DND-41 (cell line): ENCODE data around the gene AMTN.
"Not testable (repeated sequence)": the region's sequence is repeated elsewhere in the genome, so short reads cannot be mapped to it uniquely, and the experiment has no call there.

ENCODE experiments used
- ATAC-seq: fragments of 200-7000 bp; cut with Tn5 transposase; 3 replicates; pipeline ENCODE4 v1.9.1; 2021; ENCODE audit warnings: low read depth; ENCODE audit not compliant: insufficient read depth
- DNase-seq: peaks from one replicate; pipeline ENCODE4 v3.0.0-alpha.2; 2020
- H2AFZ ChIP-seq: 2 replicates; pipeline ENCODE4 v1.6.0; 2012; ENCODE audit warnings: low read depth, low read length
- H3K27ac ChIP-seq: 2 replicates; pipeline ENCODE4 v1.5.1; 2012; ENCODE audit warnings: low read length, inconsistent platforms
- H3K27me3 ChIP-seq: fragments of 200-600 bp; sonication (generic); 2 replicates; pipeline ENCODE4 v1.6.0; 2012; ENCODE audit warnings: low read length, mild to moderate bottlenecking, inconsistent platforms; ENCODE audit not compliant: insufficient read depth, poor library complexity
- H3K36me3 ChIP-seq: 2 replicates; pipeline ENCODE4 v1.5.1; 2012; ENCODE audit warnings: low read length, inconsistent platforms; ENCODE audit not compliant: insufficient read depth
- H3K4me1 ChIP-seq: 2 replicates; pipeline ENCODE4 v1.5.1; 2012; ENCODE audit warnings: mild to moderate bottlenecking, low read length; ENCODE audit not compliant: insufficient read depth
- H3K4me2 ChIP-seq: 2 replicates; pipeline ENCODE4 v1.6.0; 2012; ENCODE audit warnings: mild to moderate bottlenecking, moderate library complexity, low read length, inconsistent platforms; ENCODE audit not compliant: insufficient read depth
- H3K4me3 ChIP-seq, 2 experiments: fragments of 200-600 bp in 1 of 2; shearing (Covaris generic) in 1 of 2; 2 replicates each; pipeline ENCODE4 v1.5.1; 2012 to 2016; ENCODE audit warnings: inconsistent platforms in 2 of 2, low read length in 2 of 2, mild to moderate bottlenecking in 2 of 2, low read depth in 1 of 2, moderate library complexity in 1 of 2
- H3K79me2 ChIP-seq: 2 replicates; pipeline ENCODE4 v1.6.0; 2012; ENCODE audit warnings: low read length, inconsistent platforms; ENCODE audit not compliant: insufficient read depth
- H3K9ac ChIP-seq: 2 replicates; pipeline ENCODE4 v1.6.0; 2012; ENCODE audit warnings: low read depth, mild to moderate bottlenecking, inconsistent platforms, low read length, moderate library complexity
- H3K9me3 ChIP-seq: 2 replicates; pipeline ENCODE4 v1.5.1; 2012; ENCODE audit warnings: low read length, moderate library complexity, mild to moderate bottlenecking, inconsistent platforms; ENCODE audit not compliant: insufficient read depth, severe bottlenecking
- H4K20me1 ChIP-seq: 2 replicates; pipeline ENCODE4 v1.6.0; 2012; ENCODE audit warnings: low read length; ENCODE audit not compliant: insufficient read depth
- EZH2 ChIP-seq: IDR thresholded peaks from 3 replicates; pipeline ENCODE4 v1.6.1; 2012; ENCODE audit warnings: borderline replicate concordance, low read depth, mild to moderate bottlenecking, moderate library complexity, low read length, inconsistent platforms; ENCODE audit not compliant: severe bottlenecking
- TF ChIP-seq, protein P1 (sequence below): IDR thresholded peaks from 2 replicates; pipeline ENCODE4 v1.5.1; 2012; ENCODE audit warnings: borderline replicate concordance, low read length, moderate library complexity, mild to moderate bottlenecking; ENCODE audit not compliant: poor library complexity, severe bottlenecking; ENCODE audit errors: extremely low read depth

AMTN gene

DNA sequence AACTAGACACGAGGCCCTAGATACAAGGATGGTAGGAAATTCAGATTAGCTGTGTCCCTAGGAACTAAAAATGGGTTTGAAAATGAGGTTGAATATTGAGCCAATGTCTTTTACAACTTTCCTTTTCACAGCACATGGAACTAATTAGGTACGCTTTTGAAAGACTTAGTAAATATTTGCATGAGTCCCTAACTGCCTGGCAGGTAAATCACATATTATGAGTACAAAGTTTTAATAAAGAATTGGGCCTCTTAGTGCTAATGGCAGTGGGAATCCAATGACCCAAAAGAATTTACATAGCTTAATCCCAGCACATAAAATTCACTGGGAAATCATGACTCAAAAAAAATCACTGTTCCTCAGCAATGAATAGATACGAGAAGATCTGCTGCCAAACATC, 29.6 kb upstream of the AMTN start:
- no peak overlapping the region for H3K4me2 ChIP-seq
- H3K27me3 ChIP-seq: peaks cover 19% of the 10 kb centered on the region
- no peak overlapping the region for H3K9ac ChIP-seq
- H3K9me3 ChIP-seq: no peaks in the 10 kb centered on the region
- H3K4me3 ChIP-seq: no peak overlapping the region
- no peaks in the 10 kb centered on the region for H3K36me3 ChIP-seq
- no peaks in the 10 kb centered on the region for H4K20me1 ChIP-seq
- ATAC-seq (no peak), DNase-seq (no peak)
- H2AFZ ChIP-seq: no peak overlapping the region
- no peak overlapping the region for H3K27ac ChIP-seq
- no peaks in the 10 kb centered on the region for H3K4me1 ChIP-seq
- TF ChIP-seq EZH2: no peak
- TF ChIP-seq, protein P1, sequence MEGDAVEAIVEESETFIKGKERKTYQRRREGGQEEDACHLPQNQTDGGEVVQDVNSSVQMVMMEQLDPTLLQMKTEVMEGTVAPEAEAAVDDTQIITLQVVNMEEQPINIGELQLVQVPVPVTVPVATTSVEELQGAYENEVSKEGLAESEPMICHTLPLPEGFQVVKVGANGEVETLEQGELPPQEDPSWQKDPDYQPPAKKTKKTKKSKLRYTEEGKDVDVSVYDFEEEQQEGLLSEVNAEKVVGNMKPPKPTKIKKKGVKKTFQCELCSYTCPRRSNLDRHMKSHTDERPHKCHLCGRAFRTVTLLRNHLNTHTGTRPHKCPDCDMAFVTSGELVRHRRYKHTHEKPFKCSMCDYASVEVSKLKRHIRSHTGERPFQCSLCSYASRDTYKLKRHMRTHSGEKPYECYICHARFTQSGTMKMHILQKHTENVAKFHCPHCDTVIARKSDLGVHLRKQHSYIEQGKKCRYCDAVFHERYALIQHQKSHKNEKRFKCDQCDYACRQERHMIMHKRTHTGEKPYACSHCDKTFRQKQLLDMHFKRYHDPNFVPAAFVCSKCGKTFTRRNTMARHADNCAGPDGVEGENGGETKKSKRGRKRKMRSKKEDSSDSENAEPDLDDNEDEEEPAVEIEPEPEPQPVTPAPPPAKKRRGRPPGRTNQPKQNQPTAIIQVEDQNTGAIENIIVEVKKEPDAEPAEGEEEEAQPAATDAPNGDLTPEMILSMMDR: no peak
- no peaks in the 10 kb centered on the region for H3K79me2 ChIP-seq

DNA sequence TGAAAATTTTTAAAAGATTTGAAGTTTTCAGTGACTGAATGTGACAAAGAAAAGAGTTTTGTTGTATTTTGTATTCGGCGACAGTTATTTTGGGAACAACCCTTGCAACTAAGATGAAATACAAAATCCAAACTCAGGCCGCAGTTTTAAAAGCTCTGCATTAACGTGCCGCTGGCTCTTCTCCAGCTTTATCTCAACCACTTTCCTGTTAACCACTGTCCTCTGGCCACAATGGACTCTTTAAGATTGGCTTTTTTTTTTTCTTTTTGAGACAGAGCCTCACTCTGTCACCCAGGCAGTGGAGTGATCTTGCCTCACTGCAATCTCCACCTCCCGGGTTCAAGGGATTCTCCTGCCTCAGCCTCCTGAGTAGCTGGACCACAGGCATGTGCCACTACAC, 22.1 kb upstream of the AMTN start:
- no peak overlapping the region for H3K4me3 ChIP-seq
- no peaks in the 10 kb centered on the region for H3K36me3 ChIP-seq
- no peak overlapping the region for H3K4me2 ChIP-seq
- no peak overlapping the region for H3K27ac ChIP-seq
- H2AFZ ChIP-seq: no peak overlapping the region
- no peaks in the 10 kb centered on the region for H3K79me2 ChIP-seq
- peaks cover under 1% of the 10 kb centered on the region for H3K27me3 ChIP-seq
- TF ChIP-seq EZH2: no peak
- TF ChIP-seq, protein P1: no peak
- DNase-seq: no peak
- ATAC-seq: no peak
- no peaks in the 10 kb centered on the region for H3K9me3 ChIP-seq
- H3K9ac ChIP-seq: no peak overlapping the region
- H4K20me1 ChIP-seq: no peaks in the 10 kb centered on the region
- no peaks in the 10 kb centered on the region for H3K4me1 ChIP-seq

DNA sequence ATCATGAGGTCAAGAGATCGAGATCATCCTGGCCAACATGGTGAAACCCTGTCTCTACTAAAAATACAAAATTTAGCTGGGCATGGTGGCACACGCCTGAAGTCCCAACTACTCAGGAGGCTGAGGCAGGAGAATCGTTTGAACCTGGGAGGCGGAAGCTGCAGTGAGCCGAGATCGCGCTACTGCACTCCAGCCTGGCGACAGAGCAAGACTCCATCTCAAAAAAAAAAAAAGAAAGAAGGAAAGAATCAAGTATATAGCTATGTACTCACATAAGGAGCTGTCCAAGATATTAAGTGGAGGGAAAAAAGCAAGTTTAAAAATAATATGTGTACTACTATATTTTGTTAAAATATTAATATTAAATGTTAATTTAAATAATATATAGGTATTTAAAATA, 16.5 kb upstream of the AMTN start:
- not testable (repeated sequence) for H3K4me3 ChIP-seq, H3K4me2 ChIP-seq, H3K27me3 ChIP-seq, H4K20me1 ChIP-seq, H3K9ac ChIP-seq, H3K36me3 ChIP-seq, DNase-seq, H3K9me3 ChIP-seq, H3K79me2 ChIP-seq, ATAC-seq, H3K27ac ChIP-seq, H3K4me1 ChIP-seq, H2AFZ ChIP-seq

DNA sequence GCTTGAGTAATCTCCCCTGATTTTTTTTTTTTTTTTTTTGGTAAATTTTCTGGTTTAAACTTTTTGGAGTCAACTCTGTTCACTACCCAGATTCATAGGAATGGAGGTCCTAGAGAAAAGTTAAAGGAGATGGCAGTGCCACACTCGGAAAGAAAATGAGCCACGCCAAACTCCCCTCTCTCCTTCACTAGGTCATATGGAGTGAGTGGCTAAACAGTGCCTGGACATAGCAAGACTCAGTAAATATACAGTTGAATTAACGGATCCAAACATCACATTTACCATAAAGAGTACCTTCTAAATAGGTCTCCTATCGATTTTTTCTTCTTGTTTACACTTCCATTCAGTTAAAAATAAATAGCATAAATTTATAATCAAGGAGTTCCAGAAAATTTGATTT, 13.6 kb upstream of the AMTN start:
- H3K27me3 ChIP-seq: no peaks in the 10 kb centered on the region

More for the DNA sequence above, 13.6 kb upstream of the AMTN start:
- no peaks in the 10 kb centered on the region for H3K36me3 ChIP-seq
- no peaks in the 10 kb centered on the region for H3K79me2 ChIP-seq
- H3K9ac ChIP-seq: no peak overlapping the region
- TF ChIP-seq, protein P1: no peak
- TF ChIP-seq EZH2: no peak
- ATAC-seq: no peak
- H4K20me1 ChIP-seq: no peaks in the 10 kb centered on the region
- no peaks in the 10 kb centered on the region for H3K9me3 ChIP-seq
- H2AFZ ChIP-seq: no peak overlapping the region
- H3K4me1 ChIP-seq: no peaks in the 10 kb centered on the region
- no peak overlapping the region for H3K27ac ChIP-seq
- H3K4me2 ChIP-seq: no peak overlapping the region
- DNase-seq: no peak
- H3K4me3 ChIP-seq: no peak overlapping the region
